HEK293 (cell line): Measurements from ENCODE around the gene NFKB1.

Experiments used
- CTCF ChIP-seq: fragments of 450-650 bp; formaldehyde crosslinking; IDR thresholded peaks from 2 replicates; pipeline ENCODE4 v1.5.1; 2016; ENCODE audit warnings: missing biosample characterization, missing genetic modification characterization
- MZF1 ChIP-seq: fragments of 450-650 bp; formaldehyde crosslinking; IDR thresholded peaks from 2 replicates; pipeline ENCODE4 v1.5.1; 2017; ENCODE audit warnings: missing biosample characterization, missing genetic modification characterization, borderline replicate concordance
- TRIM28 ChIP-seq: IDR thresholded peaks from 2 replicates; pipeline ENCODE4 v1.6.1; 2011; ENCODE audit warnings: low read length, control low read depth, borderline replicate concordance
- ZBTB1 ChIP-seq: fragments of 450-650 bp; formaldehyde crosslinking; IDR thresholded peaks from 2 replicates; pipeline ENCODE4 v1.5.1; 2016; ENCODE audit warnings: missing biosample characterization, missing genetic modification characterization
- ZNF747 ChIP-seq: fragments of 450-650 bp; formaldehyde crosslinking; IDR thresholded peaks from 2 replicates; pipeline ENCODE4 v1.5.1; 2016; ENCODE audit warnings: missing biosample characterization, missing genetic modification characterization
- ZNF776 ChIP-seq: fragments of 450-650 bp; formaldehyde crosslinking; IDR thresholded peaks from 2 replicates; pipeline ENCODE4 v1.5.0; 2017; ENCODE audit warnings: missing biosample characterization, missing genetic modification characterization, borderline replicate concordance
- ZSCAN23 ChIP-seq: fragments of 450-650 bp; formaldehyde crosslinking; IDR thresholded peaks from 2 replicates; pipeline ENCODE4 v1.5.1; 2016; ENCODE audit warnings: missing biosample characterization, missing genetic modification characterization
- TF ChIP-seq, protein P1 (sequence below): fragments of 450-650 bp; formaldehyde crosslinking; IDR thresholded peaks from 2 replicates; pipeline ENCODE4 v1.5.1; 2016; ENCODE audit warnings: missing biosample characterization, missing genetic modification characterization

DNA sequence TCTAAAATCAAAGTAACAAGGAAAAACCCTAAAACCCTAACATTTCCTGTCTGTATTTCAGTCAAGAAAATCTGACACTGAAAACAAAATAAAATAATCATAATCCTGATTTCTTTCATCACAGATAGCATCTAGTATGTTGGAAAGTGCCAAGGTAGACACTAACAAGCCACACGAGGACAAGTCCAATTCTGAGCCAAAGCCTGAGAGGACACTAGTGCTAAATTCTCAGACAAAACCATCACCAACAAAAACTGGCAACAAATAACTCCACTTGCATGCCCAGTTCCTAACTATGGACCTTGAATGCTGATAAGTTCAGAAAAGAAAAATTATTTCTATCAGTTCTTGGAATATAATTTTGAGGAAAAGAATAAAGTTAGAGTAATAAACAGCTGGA, 146.0 kb downstream of the NFKB1 start:
- no peak for TF ChIP-seq CTCF (tag by site-specific recombination)
- no peak for TF ChIP-seq ZNF776 (tag by site-specific recombination)
- TF ChIP-seq ZSCAN23 (tag by site-specific recombination) = no peak
- no peak for TF ChIP-seq TRIM28
- TF ChIP-seq, protein P1, sequence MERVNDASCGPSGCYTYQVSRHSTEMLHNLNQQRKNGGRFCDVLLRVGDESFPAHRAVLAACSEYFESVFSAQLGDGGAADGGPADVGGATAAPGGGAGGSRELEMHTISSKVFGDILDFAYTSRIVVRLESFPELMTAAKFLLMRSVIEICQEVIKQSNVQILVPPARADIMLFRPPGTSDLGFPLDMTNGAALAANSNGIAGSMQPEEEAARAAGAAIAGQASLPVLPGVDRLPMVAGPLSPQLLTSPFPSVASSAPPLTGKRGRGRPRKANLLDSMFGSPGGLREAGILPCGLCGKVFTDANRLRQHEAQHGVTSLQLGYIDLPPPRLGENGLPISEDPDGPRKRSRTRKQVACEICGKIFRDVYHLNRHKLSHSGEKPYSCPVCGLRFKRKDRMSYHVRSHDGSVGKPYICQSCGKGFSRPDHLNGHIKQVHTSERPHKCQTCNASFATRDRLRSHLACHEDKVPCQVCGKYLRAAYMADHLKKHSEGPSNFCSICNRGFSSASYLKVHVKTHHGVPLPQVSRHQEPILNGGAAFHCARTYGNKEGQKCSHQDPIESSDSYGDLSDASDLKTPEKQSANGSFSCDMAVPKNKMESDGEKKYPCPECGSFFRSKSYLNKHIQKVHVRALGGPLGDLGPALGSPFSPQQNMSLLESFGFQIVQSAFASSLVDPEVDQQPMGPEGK = no peak
- no peak for TF ChIP-seq MZF1 (tag by site-specific recombination)
- no peak for TF ChIP-seq ZBTB1 (tag by site-specific recombination)
- no peak for TF ChIP-seq ZNF747 (tag by site-specific recombination)
